Measurements from ENCODE around the gene ANXA5. TPM values are rescaled to one million over a fixed set of nuclear protein-coding genes. Genes with fewer than 3 reads are reported as not detected.

The ANXA5 gene
- total and polyA plus RNA-seq, 2 donors (not counting 1 experiment from before 2014, with no cell fraction given), result 42.4 to 67.8 TPM

DNA sequence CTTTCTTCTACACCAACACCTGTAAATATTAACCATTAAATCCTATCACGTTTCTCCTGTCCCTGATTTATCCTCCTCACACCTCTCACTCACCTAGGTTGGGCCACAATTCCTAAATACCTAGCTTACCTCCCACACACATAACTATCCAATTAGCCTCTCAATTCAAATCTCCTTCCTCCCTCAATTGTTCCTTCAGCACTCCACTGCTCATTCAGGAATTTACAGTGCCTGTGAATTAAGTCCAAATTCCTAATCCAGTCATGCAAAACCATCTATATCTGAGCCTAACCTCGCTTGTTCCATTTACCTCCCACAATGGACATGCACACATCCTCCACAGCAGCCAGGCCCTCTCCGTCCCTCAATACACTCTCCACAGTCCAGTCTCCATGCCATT is 17.5 kb downstream of the ANXA5 start:
- Histone ChIP-seq H3K9me3 (ENCODE audit: control extremely low read depth in 1 of 3, control insufficient read depth in 2 of 3, insufficient read depth in 1 of 3, low read length in 2 of 3) (no peaks in the 10 kb centered on the region), H3K27me3 (replicated peaks in 1 of 4; ENCODE audit: control extremely low read depth in 1 of 4, control insufficient read depth in 3 of 4, insufficient read depth in 4 of 4, low read length in 3 of 4) (no peaks in the 10 kb centered on the region), H3K79me2 (ENCODE audit: control insufficient read depth, insufficient read depth, low read length) (no peaks in the 10 kb centered on the region), H3K9ac (ENCODE audit: low read length) (no peak overlapping the region), H4K20me1 (ENCODE audit: control insufficient read depth, insufficient read depth, low read length, poor library complexity, severe bottlenecking) (no peaks in the 10 kb centered on the region), H3K4me2 (replicated peaks; ENCODE audit: low read depth, low read length, poor library complexity, severe bottlenecking) (no peak overlapping the region), H3K36me3 (replicated peaks in 1 of 2; ENCODE audit: control extremely low read depth in 1 of 2, control insufficient read depth in 1 of 2, extremely low read depth in 1 of 2, insufficient read depth in 2 of 2, low read length in 1 of 2) (peaks cover 9 to 55% of the 10 kb centered on the region in 2 experiments), H3K4me3 (ENCODE audit: control extremely low read depth in 1 of 5, extremely low read depth in 1 of 5, insufficient read depth in 1 of 5, low read depth in 2 of 5, low read length in 4 of 5) (no peak overlapping the region), H3K27ac (ENCODE audit: low read length in 2 of 2) (no peak overlapping the region), H3K4me1 (ENCODE audit: control insufficient read depth in 2 of 2, insufficient read depth in 2 of 2, low read length in 2 of 2) (no peaks in the 10 kb centered on the region), H2AFZ (ENCODE audit: insufficient read depth, low read depth, low read length, poor library complexity, severe bottlenecking) (no peak overlapping the region)
- ChIA-PET POLR2A (no interaction called here), CTCF (no interaction called here)
- TF ChIP-seq, protein P1, sequence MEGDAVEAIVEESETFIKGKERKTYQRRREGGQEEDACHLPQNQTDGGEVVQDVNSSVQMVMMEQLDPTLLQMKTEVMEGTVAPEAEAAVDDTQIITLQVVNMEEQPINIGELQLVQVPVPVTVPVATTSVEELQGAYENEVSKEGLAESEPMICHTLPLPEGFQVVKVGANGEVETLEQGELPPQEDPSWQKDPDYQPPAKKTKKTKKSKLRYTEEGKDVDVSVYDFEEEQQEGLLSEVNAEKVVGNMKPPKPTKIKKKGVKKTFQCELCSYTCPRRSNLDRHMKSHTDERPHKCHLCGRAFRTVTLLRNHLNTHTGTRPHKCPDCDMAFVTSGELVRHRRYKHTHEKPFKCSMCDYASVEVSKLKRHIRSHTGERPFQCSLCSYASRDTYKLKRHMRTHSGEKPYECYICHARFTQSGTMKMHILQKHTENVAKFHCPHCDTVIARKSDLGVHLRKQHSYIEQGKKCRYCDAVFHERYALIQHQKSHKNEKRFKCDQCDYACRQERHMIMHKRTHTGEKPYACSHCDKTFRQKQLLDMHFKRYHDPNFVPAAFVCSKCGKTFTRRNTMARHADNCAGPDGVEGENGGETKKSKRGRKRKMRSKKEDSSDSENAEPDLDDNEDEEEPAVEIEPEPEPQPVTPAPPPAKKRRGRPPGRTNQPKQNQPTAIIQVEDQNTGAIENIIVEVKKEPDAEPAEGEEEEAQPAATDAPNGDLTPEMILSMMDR (IDR thresholded peaks at IDR 0.05), result no peak
- no peak for TF ChIP-seq EZH2 (IDR thresholded peaks at IDR 0.05; ENCODE audit: borderline replicate concordance, insufficient read depth, low read depth, low read length, poor library complexity, severe bottlenecking)
- DNase-seq (no peak), ATAC-seq (ENCODE audit: low read depth) (no peak)
- 100% methylated on average over 2 of the region's 3 CpGs for WGBS (ENCODE audit: insufficient coverage)
- H3K4me1 Mint-ChIP-seq, result no peaks in the 10 kb centered on the region
- no peaks in the 10 kb centered on the region for H3K27me3 Mint-ChIP-seq
- no peak overlapping the region for H3K27ac Mint-ChIP-seq
- H3K9me3 Mint-ChIP-seq (ENCODE audit: insufficient read depth), result no peaks in the 10 kb centered on the region
- intact Hi-C loops (cut with micrococcal nuclease), result no loop called here
- no peak overlapping the region for H3K4me3 Mint-ChIP-seq

DNA sequence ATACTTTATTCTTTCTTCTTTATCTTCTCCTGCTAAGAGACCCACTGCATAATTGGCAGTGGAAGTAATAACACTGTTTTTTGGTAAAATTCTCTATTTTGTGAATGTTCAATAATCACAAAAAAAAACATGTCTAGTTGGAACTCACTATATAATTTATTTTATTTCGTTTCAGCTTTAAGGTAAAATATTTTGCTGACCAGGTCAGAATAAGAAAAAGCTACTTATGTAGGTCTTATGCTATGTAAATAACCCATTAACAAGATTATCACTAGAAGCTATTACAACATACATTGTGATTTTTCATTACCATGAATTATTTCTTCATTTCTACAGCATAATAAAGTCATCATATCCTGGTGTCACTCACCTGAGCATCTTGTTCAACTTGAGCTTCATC is 19.3 kb downstream of the ANXA5 start:
- H4K20me1 ChIP-seq (ENCODE audit: control insufficient read depth, insufficient read depth, low read length, poor library complexity, severe bottlenecking), result no peaks in the 10 kb centered on the region
- no peaks in the 10 kb centered on the region for H3K4me1 ChIP-seq (ENCODE audit: control insufficient read depth in 2 of 2, insufficient read depth in 2 of 2, low read length in 2 of 2)
- Mint-ChIP-seq H3K4me3 (no peak overlapping the region), H3K27me3 (no peaks in the 10 kb centered on the region), H3K27ac (no peak overlapping the region), H3K4me1 (no peaks in the 10 kb centered on the region), H3K9me3 (ENCODE audit: insufficient read depth) (no peaks in the 10 kb centered on the region)
- no peak overlapping the region for H3K27ac ChIP-seq (ENCODE audit: low read length in 2 of 2)
- ATAC-seq (ENCODE audit: low read depth), result no peak
- WGBS (ENCODE audit: insufficient coverage), result no CpG with 5 or more reads among the region's 1 CpG
- no peaks in the 10 kb centered on the region for H3K9me3 ChIP-seq (ENCODE audit: control extremely low read depth in 1 of 3, control insufficient read depth in 2 of 3, insufficient read depth in 1 of 3, low read length in 2 of 3)
- H3K36me3 ChIP-seq (replicated peaks in 1 of 2; ENCODE audit: control extremely low read depth in 1 of 2, control insufficient read depth in 1 of 2, extremely low read depth in 1 of 2, insufficient read depth in 2 of 2, low read length in 1 of 2), result peaks cover 9 to 47% of the 10 kb centered on the region in 2 experiments
- CTCF ChIA-PET, result no interaction called here
- no peak overlapping the region for H3K4me3 ChIP-seq (ENCODE audit: control extremely low read depth in 1 of 5, extremely low read depth in 1 of 5, insufficient read depth in 1 of 5, low read depth in 2 of 5, low read length in 4 of 5)
- no peak overlapping the region for H3K4me2 ChIP-seq (replicated peaks; ENCODE audit: low read depth, low read length, poor library complexity, severe bottlenecking)
- POLR2A ChIA-PET, result no interaction called here
- no peaks in the 10 kb centered on the region for H3K79me2 ChIP-seq (ENCODE audit: control insufficient read depth, insufficient read depth, low read length)
- H3K27me3 ChIP-seq (replicated peaks in 1 of 4; ENCODE audit: control extremely low read depth in 1 of 4, control insufficient read depth in 3 of 4, insufficient read depth in 4 of 4, low read length in 3 of 4), result no peaks in the 10 kb centered on the region
- DNase-seq, result no peak
- no peak overlapping the region for H3K9ac ChIP-seq (ENCODE audit: low read length)
- no peak overlapping the region for H2AFZ ChIP-seq (ENCODE audit: insufficient read depth, low read depth, low read length, poor library complexity, severe bottlenecking)
- intact Hi-C loops (cut with micrococcal nuclease), result no loop called here
- TF ChIP-seq EZH2 (IDR thresholded peaks at IDR 0.05; ENCODE audit: borderline replicate concordance, insufficient read depth, low read depth, low read length, poor library complexity, severe bottlenecking), result no peak
- TF ChIP-seq, protein P1 (IDR thresholded peaks at IDR 0.05), result no peak
